Left kidney (tissue), 2 donors: ENCODE data around the gene KCNJ3. TPM values are rescaled to one million over a fixed set of nuclear protein-coding genes. Genes with fewer than 3 reads are reported as not detected.
A peak's percentile ranks its signal among the peaks of the same experiment; 100 is the strongest.

Experiments used
- DNase-seq: peaks from one replicate; pipeline ENCODE4 v3.0.0-alpha.2; 2013
- polyA plus RNA-seq: library from polyadenylated mRNA; unstranded; fragments of 120-200 nt; gene quantifications from one replicate; pipeline ENCODE4 v1.2.1, GENCODE V29; 2013; ENCODE audit not compliant: insufficient read length

KCNJ3 gene
- polyA plus RNA-seq, 1 donor = 8.6 TPM

GRCh38 chr2:154704991-154705390, 6.5 kb downstream of the KCNJ3 start:
- no peak for DNase-seq

- DNase-seq = no peak
Observed at GRCh38 chr2:154706660-154707059, 8.2 kb downstream of the KCNJ3 start.

GRCh38 chr2:154707994-154708575, 9.6 kb downstream of the KCNJ3 start:
- DNase-seq = no peak

GRCh38 chr2:154709215-154709614, 10.7 kb downstream of the KCNJ3 start:
- DNase-seq = peak; percentile 5

GRCh38 chr2:154710078-154710477, 11.6 kb downstream of the KCNJ3 start:
- no peak for DNase-seq

GRCh38 chr2:154710685-154711084, 12.2 kb downstream of the KCNJ3 start:
- no peak for DNase-seq

- DNase-seq = no peak
Observed at GRCh38 chr2:154713675-154714074, 15.2 kb downstream of the KCNJ3 start.

- DNase-seq = no peak
Observed at GRCh38 chr2:154720651-154721050, 22.2 kb downstream of the KCNJ3 start.

GRCh38 chr2:154724194-154724797, 25.8 kb downstream of the KCNJ3 start:
- no peak for DNase-seq

- no peak for DNase-seq
Observed at GRCh38 chr2:154740361-154740760, 41.9 kb downstream of the KCNJ3 start.

- no peak for DNase-seq
Observed at GRCh38 chr2:154758871-154759270, 60.4 kb downstream of the KCNJ3 start.

- no peak for DNase-seq
Observed at GRCh38 chr2:154762638-154763037, 64.1 kb downstream of the KCNJ3 start.

GRCh38 chr2:154771664-154772284, 73.3 kb downstream of the KCNJ3 start:
- no peak for DNase-seq

GRCh38 chr2:154776825-154777224, 78.3 kb downstream of the KCNJ3 start:
- DNase-seq = no peak

- DNase-seq = no peak
Observed at GRCh38 chr2:154794406-154794805, 95.9 kb downstream of the KCNJ3 start.

- DNase-seq = no peak
Observed at GRCh38 chr2:154795651-154796050, 97.2 kb downstream of the KCNJ3 start.

GRCh38 chr2:154804451-154804850, 106.0 kb downstream of the KCNJ3 start:
- DNase-seq = no peak

GRCh38 chr2:154813636-154814035, 115.1 kb downstream of the KCNJ3 start:
- no peak for DNase-seq

- DNase-seq = no peak
Observed at GRCh38 chr2:154814856-154815255, 116.4 kb downstream of the KCNJ3 start.

- no peak for DNase-seq
Observed at GRCh38 chr2:154825358-154825757, 126.9 kb downstream of the KCNJ3 start.

GRCh38 chr2:154826827-154827226, 128.3 kb downstream of the KCNJ3 start:
- no peak for DNase-seq

- DNase-seq = no peak
Observed at GRCh38 chr2:154827286-154827685, 128.8 kb downstream of the KCNJ3 start.

GRCh38 chr2:154832711-154833110, 134.2 kb downstream of the KCNJ3 start:
- no peak for DNase-seq

GRCh38 chr2:154836632-154837031, 138.1 kb downstream of the KCNJ3 start:
- no peak for DNase-seq
